GM18508 (cell line): ENCODE data around the gene ZFAND6.
"Not testable (repeated sequence)": the region's sequence is repeated elsewhere in the genome, so short reads cannot be mapped to it uniquely, and the experiment has no call there.

Source experiments
- ATAC-seq: cut with Tn5 transposase; IDR thresholded peaks from one replicate; pipeline ENCODE4 v1.9.1; 2021; ENCODE audit warnings: moderate number of reproducible peaks; ENCODE audit not compliant: insufficient read depth, unreplicated experiment

The ZFAND6 gene

GRCh38 chr15:80045219-80045618, 14.3 kb upstream of the ZFAND6 start:
- ATAC-seq = not testable (repeated sequence)

GRCh38 chr15:80049046-80049445, 10.4 kb upstream of the ZFAND6 start:
- ATAC-seq = no peak

DNA sequence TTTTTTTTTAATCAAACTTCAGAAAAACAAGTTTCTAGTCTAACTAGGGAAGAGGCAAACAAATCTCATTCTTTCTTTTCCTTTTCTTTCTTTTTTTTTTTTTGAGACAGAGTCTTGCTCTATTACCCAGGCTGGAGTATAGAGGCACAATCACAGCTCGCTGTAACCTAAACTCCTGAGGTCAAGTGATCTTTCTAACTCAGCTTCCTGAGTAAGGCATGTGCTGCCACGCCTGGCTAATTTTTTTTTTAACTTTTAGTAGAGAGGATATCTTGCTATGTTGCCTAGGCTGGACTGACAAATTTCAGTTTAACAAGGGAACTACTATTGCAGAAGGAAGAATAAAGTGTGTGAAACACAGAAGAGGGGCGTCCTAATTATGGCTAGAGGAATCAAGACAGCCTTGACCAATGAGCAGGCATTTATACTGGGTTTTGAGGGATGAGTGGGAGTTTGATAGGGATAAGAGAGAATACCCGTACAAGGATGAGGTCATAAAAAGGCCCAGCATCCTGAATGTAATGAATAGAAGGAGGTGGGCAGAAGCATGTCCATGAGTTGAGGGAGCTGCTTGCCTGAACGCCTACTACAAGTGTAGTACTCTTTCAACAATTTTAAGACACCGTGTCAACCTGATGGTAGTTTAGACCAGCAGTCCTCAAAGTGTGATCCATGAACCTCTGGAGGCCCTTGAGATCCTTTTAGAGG, 6.7 kb upstream of the ZFAND6 start:
- no peak for ATAC-seq

DNA sequence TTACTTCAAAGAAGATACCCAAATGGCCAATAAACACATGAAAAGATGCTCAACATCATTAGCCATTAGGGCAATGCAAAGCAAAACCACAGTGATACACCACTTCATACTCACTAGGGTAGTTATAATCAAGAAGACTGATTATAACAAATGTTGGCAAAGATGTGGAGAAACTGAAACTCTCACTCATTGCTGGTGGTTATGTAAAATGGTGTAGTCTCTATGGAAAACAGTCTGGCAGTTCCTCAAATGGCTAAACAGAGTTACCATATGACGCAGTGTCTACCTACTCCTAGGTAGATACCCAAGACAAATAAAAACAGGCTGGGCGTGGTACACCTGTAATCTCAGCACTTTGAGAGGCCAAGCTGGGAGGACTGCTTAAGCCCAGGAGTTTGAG, 3.5 kb upstream of the ZFAND6 start:
- no peak for ATAC-seq

DNA sequence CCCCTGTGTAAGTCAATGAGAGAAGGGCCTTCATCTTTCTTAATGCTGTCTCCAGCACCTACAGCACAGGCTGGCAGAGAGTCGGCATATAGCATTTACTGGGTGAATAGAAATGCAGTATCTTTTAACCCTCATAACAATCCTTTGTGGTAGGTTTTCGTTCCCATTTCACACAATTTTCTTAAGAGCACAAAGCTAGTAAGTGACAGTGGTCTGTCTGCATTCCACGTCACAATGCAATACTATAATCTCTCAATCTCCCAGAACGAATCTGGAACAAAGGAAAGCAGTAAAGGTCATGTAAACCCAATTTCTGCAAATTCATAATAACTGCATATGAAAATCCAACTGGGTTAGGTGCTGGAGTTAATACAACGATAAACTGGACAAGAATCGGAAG, 1.4 kb upstream of the ZFAND6 start:
- ATAC-seq = no peak

GRCh38 chr15:80059786-80060355, 395 bp downstream of the ZFAND6 start:
- peak; percentile 8 for ATAC-seq

DNA sequence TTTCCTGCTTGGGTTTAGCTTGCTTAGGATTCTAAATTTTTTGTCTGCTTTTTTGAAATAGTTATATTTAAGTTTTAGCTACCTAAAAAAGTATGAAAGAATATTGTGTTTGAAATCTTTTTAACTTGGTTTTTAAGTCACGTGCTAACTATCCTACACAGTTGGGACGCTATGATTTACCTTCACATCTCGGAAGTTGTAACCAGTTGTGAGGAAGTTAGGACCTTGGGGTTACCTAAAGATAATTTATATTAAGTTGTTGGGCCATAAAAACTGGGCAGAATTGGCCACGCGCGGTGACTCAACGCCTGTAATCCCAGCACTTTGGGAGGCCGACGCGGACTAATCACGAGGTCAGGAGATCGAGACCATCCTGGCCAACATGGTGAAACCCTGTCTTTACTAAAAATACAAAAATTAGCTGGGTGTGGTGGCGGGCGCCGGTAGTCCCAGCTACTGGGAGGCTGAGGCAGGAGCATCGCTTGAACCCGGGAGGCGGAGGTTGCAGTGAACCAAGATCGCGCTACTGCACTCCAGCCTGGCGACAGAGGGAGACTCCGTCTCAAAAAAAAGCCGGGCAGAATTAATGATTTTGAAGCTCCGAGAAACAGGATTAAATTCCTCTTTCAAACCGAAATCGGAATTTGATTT, 1.0 kb downstream of the ZFAND6 start:
- ATAC-seq = no peak

- ATAC-seq = no peak
Observed at GRCh38 chr15:80061582-80061981, 2.1 kb downstream of the ZFAND6 start.

DNA sequence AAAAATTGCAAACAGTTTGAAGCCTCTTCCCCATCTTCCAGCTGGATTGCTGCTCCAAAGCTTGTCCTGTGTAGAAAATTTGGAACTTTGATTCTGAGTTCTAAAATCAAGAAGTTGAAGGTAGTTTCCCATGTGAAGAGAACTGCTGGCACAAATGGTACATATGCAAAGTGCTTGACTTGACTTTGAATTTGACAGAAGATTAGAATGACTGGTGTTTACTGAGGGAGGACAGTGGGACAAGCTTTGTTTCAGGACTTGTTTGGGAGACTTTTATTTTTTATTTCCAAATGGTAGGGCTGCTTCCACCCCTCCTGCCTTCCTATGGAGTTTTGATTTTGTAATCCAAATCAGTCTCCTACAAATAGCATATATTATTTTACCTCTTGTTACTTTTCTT, 7.4 kb downstream of the ZFAND6 start:
- ATAC-seq = no peak

GRCh38 chr15:80068578-80068977, 9.1 kb downstream of the ZFAND6 start:
- no peak for ATAC-seq

DNA sequence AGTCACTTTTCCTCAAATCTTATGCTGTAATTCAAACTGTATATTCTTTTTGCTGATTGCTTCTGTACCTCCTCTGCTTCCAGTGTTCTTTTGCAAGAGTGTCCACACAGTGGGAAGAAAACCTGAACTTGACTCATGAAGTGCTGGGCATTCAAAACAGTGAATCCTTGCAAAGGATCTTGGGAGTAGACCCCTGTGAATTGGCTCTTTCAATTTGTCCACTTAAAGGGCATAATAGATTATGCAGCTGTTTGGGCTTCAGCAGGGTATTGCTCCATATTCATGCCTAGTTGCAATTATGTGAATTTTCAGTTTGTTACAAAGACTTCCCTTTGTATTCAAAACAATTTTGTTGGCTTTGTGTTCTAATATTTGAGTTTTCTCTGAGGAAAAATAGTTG, 11.4 kb downstream of the ZFAND6 start:
- no peak for ATAC-seq

- no peak for ATAC-seq
Observed at GRCh38 chr15:80071652-80072051, 12.2 kb downstream of the ZFAND6 start.

DNA sequence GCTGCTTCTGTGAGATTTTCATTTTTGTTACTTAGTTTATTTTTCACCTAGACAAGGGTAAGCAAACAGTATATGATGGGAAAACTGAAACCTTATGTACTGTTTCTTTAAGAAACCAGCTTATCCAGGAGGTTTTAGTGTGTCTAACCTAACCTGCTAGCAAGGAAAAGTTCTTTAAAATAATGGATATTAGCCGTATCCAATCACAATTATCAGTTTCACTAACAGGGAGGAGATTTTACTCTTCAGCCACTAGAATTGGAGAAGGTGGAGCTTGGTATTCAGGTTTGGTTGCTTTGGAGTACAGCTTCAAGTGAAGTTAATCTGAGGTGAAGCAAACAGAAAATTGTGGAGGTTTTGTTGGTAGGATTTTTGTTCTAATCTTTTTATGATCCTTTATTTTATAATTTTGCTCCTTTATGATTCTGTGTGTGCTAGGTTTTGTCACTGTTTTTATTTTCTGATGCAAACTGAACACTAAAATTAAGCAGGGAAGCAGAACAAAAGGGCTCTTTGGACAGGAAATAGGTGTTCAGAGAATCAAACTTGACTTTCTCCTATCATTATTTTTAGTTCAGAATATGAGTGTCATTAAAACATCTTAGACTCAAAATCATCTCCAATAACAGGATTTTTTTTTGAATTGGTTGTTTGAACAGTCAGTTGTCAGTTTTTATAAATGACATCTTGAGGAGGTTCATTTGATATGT, 13.0 kb downstream of the ZFAND6 start:
- peak; percentile 46 for ATAC-seq

DNA sequence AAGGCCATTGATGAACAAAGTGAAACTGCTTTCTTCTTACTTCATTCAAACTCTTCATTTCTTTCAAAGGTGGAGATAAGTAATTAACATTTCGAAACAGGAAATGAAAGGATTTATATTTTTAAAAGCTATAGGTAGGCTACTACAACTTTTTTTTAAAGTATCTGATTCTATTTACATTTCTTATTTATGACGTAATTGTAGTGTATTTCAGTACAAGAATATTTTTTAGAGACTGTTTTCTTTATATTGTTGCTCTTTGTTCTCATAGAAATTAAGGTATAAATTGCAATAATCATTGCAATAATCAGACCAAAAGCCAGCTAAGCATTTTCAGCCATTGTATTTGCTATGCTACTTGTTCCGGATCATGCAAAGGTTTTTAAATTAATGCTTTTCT, 13.7 kb downstream of the ZFAND6 start:
- ATAC-seq = no peak

- no peak for ATAC-seq
Observed at GRCh38 chr15:80076321-80077318, 17.1 kb downstream of the ZFAND6 start.

GRCh38 chr15:80081390-80081789, 21.9 kb downstream of the ZFAND6 start:
- ATAC-seq = no peak

DNA sequence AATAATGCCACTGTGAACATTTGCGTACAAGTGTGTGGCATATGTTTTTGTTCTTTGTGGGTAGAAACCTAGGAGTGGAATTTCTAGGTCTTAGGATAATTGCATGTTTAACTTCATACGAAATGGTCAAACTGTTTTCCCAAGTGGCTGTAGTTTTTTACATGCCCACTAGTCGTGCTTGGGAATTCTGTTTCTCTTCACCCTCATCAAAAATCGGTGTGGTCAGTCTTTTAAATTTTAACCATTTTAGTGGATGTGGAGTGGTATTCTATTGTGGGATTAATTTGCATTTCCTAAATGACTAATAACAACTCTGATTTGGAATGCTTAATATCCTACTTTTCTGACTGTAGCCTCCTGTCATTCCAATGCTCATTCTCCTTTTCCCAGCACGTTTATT, 27.6 kb downstream of the ZFAND6 start:
- no peak for ATAC-seq

DNA sequence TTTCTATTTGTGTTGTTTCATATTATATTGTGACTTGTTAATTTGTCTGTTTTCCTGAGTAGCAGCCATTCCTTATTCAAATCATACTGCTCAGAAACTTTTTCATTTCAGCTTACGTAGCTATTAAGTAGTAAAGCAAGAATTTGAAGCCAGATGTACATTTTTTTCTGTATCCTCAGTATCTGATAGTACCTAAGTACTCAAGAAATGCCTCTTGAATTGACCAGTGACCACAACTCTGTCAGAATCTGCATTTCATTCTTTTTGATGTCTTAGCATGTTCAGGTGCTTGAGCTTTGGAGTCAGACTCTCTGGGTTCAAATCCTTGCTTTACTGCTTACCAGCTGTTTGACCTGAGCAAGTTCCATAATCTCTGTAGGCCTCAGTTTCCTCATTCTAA, 30.6 kb downstream of the ZFAND6 start:
- no peak for ATAC-seq

DNA sequence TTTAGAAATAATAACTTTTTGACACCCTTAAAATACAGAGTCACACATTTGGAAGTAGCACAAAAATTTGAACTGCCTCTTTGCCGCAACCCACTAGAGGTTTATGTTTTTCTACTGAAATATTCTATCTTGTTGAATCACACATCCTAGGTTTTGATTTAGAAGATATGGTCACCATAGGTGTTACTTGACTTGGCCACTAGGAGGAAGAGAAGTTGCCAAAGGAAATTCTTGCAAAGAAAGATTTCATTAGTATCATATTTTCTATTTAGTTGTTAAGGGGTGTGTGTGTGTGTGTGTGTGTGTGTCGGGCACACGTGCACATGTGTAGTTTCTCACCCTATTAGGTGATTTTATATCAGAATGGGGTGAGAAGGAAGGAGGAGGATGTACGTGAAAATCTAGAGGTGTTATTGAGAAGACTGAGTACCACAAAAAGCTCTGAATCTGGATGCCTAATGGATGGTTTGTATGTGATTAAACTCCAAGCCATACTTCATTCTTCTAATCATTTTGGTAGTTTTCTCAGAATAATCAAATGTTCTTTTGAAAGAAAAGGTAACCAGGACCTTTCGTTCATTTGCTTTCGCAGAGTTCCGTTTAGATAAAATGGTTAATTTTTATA, 31.5 kb downstream of the ZFAND6 start:
- ATAC-seq = no peak
